ENCODE measurements around the gene AQR.

Gene AQR

GRCh38 chr15:34828145-34828911 lies 141.2 kb downstream of the AQR start:
- TF ChIP-seq CTCF (IDR thresholded peaks at IDR 0.05; ENCODE audit: insufficient read depth, low read length, poor library complexity, severe bottlenecking): no peak
- DNase-seq (ENCODE audit: extremely low read depth, insufficient read length): no peak
- H3K36me3 ChIP-seq (ENCODE audit: control insufficient read depth, insufficient read depth, low read length): no peaks in the 10 kb centered on the region
- H3K4me3 ChIP-seq (replicated peaks; ENCODE audit: low read depth, low read length): no peak overlapping the region
- 0 out of 2 replicates have a peak, but pooled peaks cover 2% of the 10 kb centered on the region for H3K27me3 ChIP-seq (replicated peaks; ENCODE audit: control insufficient read depth, insufficient read depth, low read length)

GRCh38 chr15:34821831-34822230 lies 147.7 kb downstream of the AQR start:
- TF ChIP-seq CTCF (IDR thresholded peaks at IDR 0.05; ENCODE audit: insufficient read depth, low read length, poor library complexity, severe bottlenecking): no peak
- Histone ChIP-seq H3K36me3 (ENCODE audit: control insufficient read depth, insufficient read depth, low read length) (no peaks in the 10 kb centered on the region), H3K27me3 (replicated peaks; ENCODE audit: control insufficient read depth, insufficient read depth, low read length) (peaks cover 2% of the 10 kb centered on the region; the same call in 1 of the 2 replicates), H3K4me3 (replicated peaks; ENCODE audit: low read depth, low read length) (no peak overlapping the region)
- no peak for DNase-seq (ENCODE audit: extremely low read depth, insufficient read length)

- DNase-seq (ENCODE audit: extremely low read depth, insufficient read length): no peak
- Histone ChIP-seq H3K27me3 (replicated peaks; ENCODE audit: control insufficient read depth, insufficient read depth, low read length) (peaks cover 2% of the 10 kb centered on the region; the same call in 1 of the 2 replicates), H3K36me3 (ENCODE audit: control insufficient read depth, insufficient read depth, low read length) (no peaks in the 10 kb centered on the region), H3K4me3 (replicated peaks; ENCODE audit: low read depth, low read length) (no peak overlapping the region)
- TF ChIP-seq CTCF (IDR thresholded peaks at IDR 0.05; ENCODE audit: insufficient read depth, low read length, poor library complexity, severe bottlenecking): no peak
These were observed 149.4 kb downstream of the AQR start for GRCh38 chr15:34820110-34820509.

- no peak for TF ChIP-seq CTCF (IDR thresholded peaks at IDR 0.05; ENCODE audit: insufficient read depth, low read length, poor library complexity, severe bottlenecking)
- no peak for DNase-seq (ENCODE audit: extremely low read depth, insufficient read length)
- Histone ChIP-seq H3K36me3 (ENCODE audit: control insufficient read depth, insufficient read depth, low read length) (no peaks in the 10 kb centered on the region), H3K4me3 (replicated peaks; ENCODE audit: low read depth, low read length) (no peak overlapping the region), H3K27me3 (replicated peaks; ENCODE audit: control insufficient read depth, insufficient read depth, low read length) (no peaks in the 10 kb centered on the region; the same call in 1 of the 2 replicates)
These were observed 151.0 kb downstream of the AQR start for GRCh38 chr15:34818526-34818925.

- H3K27me3 ChIP-seq (replicated peaks; ENCODE audit: control insufficient read depth, insufficient read depth, low read length): no peaks in the 10 kb centered on the region
- H3K4me3 ChIP-seq (replicated peaks; ENCODE audit: low read depth, low read length): no peak overlapping the region
- H3K36me3 ChIP-seq (ENCODE audit: control insufficient read depth, insufficient read depth, low read length): no peaks in the 10 kb centered on the region
- no peak for DNase-seq (ENCODE audit: extremely low read depth, insufficient read length)
- TF ChIP-seq CTCF (IDR thresholded peaks at IDR 0.05; ENCODE audit: insufficient read depth, low read length, poor library complexity, severe bottlenecking): no peak
These were observed 153.7 kb downstream of the AQR start for GRCh38 chr15:34815836-34816235.
